GM12878 (cell line): ENCODE data around the gene DTD1. TPM values are rescaled to one million over a fixed set of nuclear protein-coding genes. Genes with fewer than 3 reads are reported as not detected.

Source experiments
- E4F1 ChIP-seq: fragments of 450-650 bp; IDR thresholded peaks from 2 replicates; pipeline ENCODE4 v1.6.1; 2018; ENCODE audit warnings: borderline replicate concordance, mild to moderate bottlenecking; ENCODE audit not compliant: partially characterized antibody
- EED ChIP-seq: sonication (generic); IDR thresholded peaks from 2 replicates; pipeline ENCODE4 v1.6.1; 2016; ENCODE audit warnings: antibody characterized with exemption, low read depth
- MAX ChIP-seq: IDR thresholded peaks from 2 replicates; pipeline ENCODE4 v1.6.1; 2012; ENCODE audit warnings: low read depth, low read length, improper control_type of control experiment
- MTA3 ChIP-seq: IDR thresholded peaks from 2 replicates; pipeline ENCODE4 v1.6.1; 2012; ENCODE audit warnings: low read length, inconsistent platforms, borderline replicate concordance
- ZBTB40 ChIP-seq: fragments of 450-650 bp; IDR thresholded peaks from 2 replicates; pipeline ENCODE4 v1.6.1; 2016; ENCODE audit warnings: mild to moderate bottlenecking, moderate library complexity, borderline replicate concordance
- polyA plus RNA-seq, 11 experiments: library from polyadenylated mRNA; depleted of rRNA in 4 of 11; unstranded in 6 of 11; stranded (reverse) in 5 of 11; fragments of >200 nt; fragmentation: Nextera tagmentation in 4 of 11; fragmentation: Illumina TruSeq in 1 of 11; extraction: Ambion mirVana in 4 of 11; extraction: Trizol in 1 of 11; gene quantifications; 1 replicate in 1 of 11; 2 replicates in 10 of 11; pipeline versions ENCODE4 v1.2.1 to v1.2.3, GENCODE V29; 2011 to 2016; ENCODE audit warnings: inconsistent platforms in 2 of 11, missing spikeins in 2 of 11, low read depth in 1 of 11
- total RNA-seq, 4 experiments: library from RNA; depleted of rRNA in 3 of 4; stranded (reverse); fragments of >200 nt in 3 of 4; fragmentation: Illumina TruSeq in 1 of 4; extraction: Trizol in 1 of 4; gene quantifications; 2 replicates each; pipeline versions ENCODE4 v1.2.1 to v1.2.3, GENCODE V29; 2013 to 2021

Gene DTD1
- total and polyA plus RNA-seq, 10 of the 15 experiments (the other 5 are each of a cell fraction or from before 2014, with no cell fraction given) = 24.3 to 99.8 (median 63.3) TPM

- TF ChIP-seq ZBTB40 (no peak), E4F1 (no peak), MTA3 (no peak), EED (no peak), MAX (no peak)
- TF ChIP-seq, all 136 proteins: peak for 0
Observed at GRCh38 chr20:18645196-18645745, 57.4 kb downstream of the DTD1 start (continued).
